Endothelial cell of umbilical vein (primary cell): ENCODE results near the gene ZNF821. TPM values are rescaled to one million over a fixed set of nuclear protein-coding genes. Genes with fewer than 3 reads are reported as not detected.

Source experiments
- Bru-seq: library from RNA; stranded (reverse); fragments of 400-500 nt; gene quantifications from one replicate; lab custom pipeline; 2021; lab: Mats Ljungman, UMichigan
- BruChase-seq, 2 experiments: library from RNA; stranded (reverse); fragments of 400-500 nt; gene quantifications; one replicate each; lab custom pipeline; 2021; lab: Mats Ljungman, UMichigan
- BruUV-seq: library from RNA; stranded (reverse); fragments of 400-500 nt; replicated peaks from 2 replicates; lab custom pipeline; 2021; lab: Mats Ljungman, UMichigan
- CTCF ChIA-PET: fragments of 300-600, 350-600 bp; sonication (Branson Sonifier 250); formaldehyde crosslinking; loops from one replicate; lab custom pipeline; 2021; ENCODE audit warnings: antibody characterized with exemption, inconsistent platforms; lab: Charles Lee
- POLR2A ChIA-PET: fragments of 300-600, 350-600 bp; sonication (Branson Sonifier 250); formaldehyde crosslinking; loops from one replicate; lab custom pipeline; 2021; ENCODE audit warnings: antibody characterized with exemption, inconsistent platforms; lab: Charles Lee
- DNase-seq: peaks from one replicate; pipeline ENCODE4 v3.0.0-alpha.2; 2011; ENCODE audit warnings: low read depth, low spot score
- FAIRE-seq: peaks from 2 replicates; lab custom pipeline; 2011; peaks lifted over from hg19 to GRCh38; lab: Jason Lieb, UNC
- H2AFZ ChIP-seq: 2 replicates; pipeline ENCODE4 v1.6.0; 2012; ENCODE audit warnings: low read depth, low read length, control low read depth, inconsistent platforms
- H3K27ac ChIP-seq: 2 replicates; pipeline ENCODE4 v1.5.1; 2011; ENCODE audit warnings: low read depth, mild to moderate bottlenecking, control low read depth, low read length, moderate library complexity; ENCODE audit not compliant: insufficient read depth
- H3K27me3 ChIP-seq, 2 experiments: 2 replicates each; pipeline versions ENCODE4 v1.6.0 to v1.6.1; 2011; ENCODE audit warnings: low read length in 2 of 2, mixed read lengths in 1 of 2; ENCODE audit not compliant: control insufficient read depth in 2 of 2, insufficient read depth in 2 of 2
- H3K36me3 ChIP-seq, 2 experiments: 2 replicates in 1 of 2; 3 replicates in 1 of 2; pipeline ENCODE4 v1.5.1; 2011; ENCODE audit warnings: low read length in 2 of 2, mild to moderate bottlenecking in 1 of 2, moderate library complexity in 1 of 2; ENCODE audit not compliant: control insufficient read depth in 2 of 2, insufficient read depth in 2 of 2; ENCODE audit errors: extremely low read depth in 1 of 2
- H3K4me1 ChIP-seq: 3 replicates; pipeline ENCODE4 v1.5.1; 2011; ENCODE audit warnings: mild to moderate bottlenecking, low read length; ENCODE audit not compliant: control insufficient read depth, insufficient read depth; ENCODE audit errors: extremely low read depth
- H3K4me2 ChIP-seq: 2 replicates; pipeline ENCODE4 v1.6.1; 2011; ENCODE audit warnings: low read length, control low read depth, mixed read lengths; ENCODE audit not compliant: insufficient read depth
- H3K4me3 ChIP-seq, 3 experiments: fragments of 200-600 bp in 1 of 3; sonication (generic), shearing (Covaris generic) in 1 of 3; replicated peaks in 1 of 3; 2 replicates each; pipeline ENCODE4 v1.5.1; 2011 to 2016; ENCODE audit warnings: control low read depth in 3 of 3, low read length in 3 of 3, mild to moderate bottlenecking in 2 of 3, inconsistent platforms in 1 of 3, low read depth in 1 of 3, moderate library complexity in 1 of 3; ENCODE audit not compliant: insufficient read depth in 1 of 3
- H3K79me2 ChIP-seq: 2 replicates; pipeline ENCODE4 v1.6.0; 2012; ENCODE audit warnings: low read length, inconsistent platforms; ENCODE audit not compliant: control insufficient read depth, insufficient read depth
- H3K9ac ChIP-seq: replicated peaks from 2 replicates; pipeline ENCODE3; 2011; ENCODE audit warnings: low read length, control low read depth; ENCODE audit not compliant: insufficient read depth; ENCODE audit errors: extremely low read depth
- H3K9me1 ChIP-seq: replicated peaks from 3 replicates; pipeline ENCODE4 v1.6.0; 2011; ENCODE audit warnings: mild to moderate bottlenecking, low read length; ENCODE audit not compliant: control insufficient read depth, insufficient read depth; ENCODE audit errors: extremely low read depth
- H3K9me3 ChIP-seq: replicated peaks from 2 replicates; pipeline ENCODE4 v1.5.1; 2012; ENCODE audit warnings: low read length, inconsistent platforms; ENCODE audit not compliant: control insufficient read depth, insufficient read depth
- H4K20me1 ChIP-seq: replicated peaks from 2 replicates; pipeline ENCODE3; 2011; ENCODE audit warnings: mild to moderate bottlenecking, low read length; ENCODE audit not compliant: control insufficient read depth, insufficient read depth; ENCODE audit errors: extremely low read depth
- CTCF ChIP-seq, 2 donors: IDR thresholded peaks; 1 replicate in 1 of 2; 2 replicates in 1 of 2; pipeline ENCODE4 v1.5.1; 2011; ENCODE audit warnings: low read length in 2 of 2, mild to moderate bottlenecking in 2 of 2, moderate library complexity in 2 of 2, control low read depth in 1 of 2, inconsistent platforms in 1 of 2, low read depth in 1 of 2; ENCODE audit not compliant: insufficient read depth in 1 of 2; ENCODE audit errors: extremely low read depth in 1 of 2
- EZH2 ChIP-seq: IDR thresholded peaks from 2 replicates; pipeline ENCODE4 v1.6.1; 2012; ENCODE audit warnings: borderline replicate concordance, low read depth, mild to moderate bottlenecking, moderate library complexity, low read length, inconsistent platforms; ENCODE audit not compliant: severe bottlenecking
- FOS ChIP-seq: IDR thresholded peaks from 2 replicates; pipeline ENCODE4 v1.6.1; 2011; ENCODE audit warnings: mild to moderate bottlenecking, low read length, moderate library complexity, borderline replicate concordance; ENCODE audit not compliant: insufficient read depth
- GATA2 ChIP-seq: IDR thresholded peaks from 2 replicates; pipeline ENCODE4 v1.7.0; 2011; ENCODE audit warnings: low read depth, mild to moderate bottlenecking, moderate library complexity, mixed read lengths, low read length; ENCODE audit not compliant: insufficient read length, insufficient read depth
- JUN ChIP-seq: IDR thresholded peaks from 2 replicates; pipeline ENCODE4 v1.6.1; 2011; ENCODE audit warnings: borderline replicate concordance, low read depth; ENCODE audit not compliant: insufficient read length, insufficient read depth
- MAX ChIP-seq: IDR thresholded peaks from 2 replicates; pipeline ENCODE4 v1.6.1; 2011; ENCODE audit not compliant: insufficient read depth, insufficient read length
- MYC ChIP-seq: IDR thresholded peaks from one replicate; pipeline ENCODE4 v1.6.1; 2011; ENCODE audit warnings: mild to moderate bottlenecking, low read depth, low read length
- POLR2A ChIP-seq: IDR thresholded peaks from 2 replicates; pipeline ENCODE4 v1.6.1; 2012; ENCODE audit warnings: low read depth, mild to moderate bottlenecking, control low read depth, low read length
- POLR2AphosphoS5 ChIP-seq: IDR thresholded peaks from 2 replicates; pipeline ENCODE4 v1.6.1; 2012; ENCODE audit warnings: low read depth, mild to moderate bottlenecking, control low read depth, low read length, moderate library complexity; ENCODE audit not compliant: insufficient read depth
- dilution Hi-C: fragments of 300-500 bp; cut with MboI; formaldehyde crosslinking; loops from one replicate; pipeline ENCODE4 v1.15.0; 2019; ENCODE audit warnings: low sequenced_read_pairs; ENCODE audit not compliant: extremely low pct_ligation_motif_present
- intact Hi-C: fragments of 100-400 bp; cut with micrococcal nuclease; formaldehyde crosslinking; loops from one replicate; pipeline ENCODE4 v1.10.0; 2022
- long read RNA-seq: library from polyadenylated mRNA; stranded (forward); transcript quantifications from one replicate; pipeline ENCODE4 v2.0.0, GENCODE V29; 2021
- polyA minus RNA-seq, 3 experiments: library from RNA; depleted of rRNA, polyadenylated mRNA; stranded (reverse); fragments of >200 nt; gene quantifications; 1 replicate in 1 of 3; 2 replicates in 2 of 3; pipeline ENCODE4 v1.2.3, GENCODE V29; 2011
- polyA plus RNA-seq, 4 experiments: library from polyadenylated mRNA; depleted of rRNA in 3 of 4; stranded (reverse) in 3 of 4; unstranded in 1 of 4; fragments of >200 nt; gene quantifications; 2 replicates each; pipeline versions ENCODE4 v1.2.1 to v1.2.3, GENCODE V29; 2011 to 2012; ENCODE audit warnings: missing spikeins in 1 of 4
- total RNA-seq: library from RNA; stranded (reverse); gene quantifications from 2 replicates; pipeline ENCODE4 v1.2.3, GENCODE V29; 2021

ZNF821 gene
- total RNA-seq (7.3 and 9.6 TPM in 2 replicates), polyA plus RNA-seq (8.0 and 8.1 TPM in 2 replicates), polyA minus RNA-seq (4.1 and 9.6 TPM in 2 replicates), Bru-seq, nascent RNA (percentile 55 among the genes with signal in this experiment), BruChase-seq, experiment 1, labeled RNA remaining after a 6-hour chase (percentile 57 among the genes with signal in this experiment), BruChase-seq, experiment 2, labeled RNA remaining after a 2-hour chase (percentile 60 among the genes with signal in this experiment)
- polyA plus RNA-seq (2011; cell fraction: cytosol; rRNA removed): 8.0 and 8.6 TPM in 2 replicates
- polyA plus RNA-seq (2011; cell fraction: nucleus; rRNA removed): 11.8 and 14.6 TPM in 2 replicates
- polyA plus RNA-seq (2012): 5.2 and 6.1 TPM in 2 replicates
- 1.9 TPM for polyA minus RNA-seq (2011; cell fraction: cytosol; rRNA and poly(A)+ RNA removed)
- 4.4 and 8.3 TPM in 2 replicates for polyA minus RNA-seq (2011; cell fraction: nucleus; rRNA and poly(A)+ RNA removed)
- long read RNA-seq, partial matches to known transcripts: 0 of 24 reads
- long read RNA-seq, other reads (novel, unspliced or antisense): 20 of 24 reads

GRCh38 chr16:71883849-71884638 is at the start of gene ZNF821:
TSS of gene ZNF821 (minus strand) at chr16:71884182. CDS start at chr16:71879946, 4,236 bp downstream.
- Histone ChIP-seq H3K4me1 (peaks cover 24% of the 10 kb centered on the region), H3K4me2 (peak within 1 kb of the TSS; percentile 99), H2AFZ (peak within 1 kb of the TSS; percentile 100), H3K79me2 (no peaks in the 10 kb centered on the region), H3K27me3 (no peaks in the 10 kb centered on the region), H3K9me1 (no peaks in the 10 kb centered on the region), H3K27ac (peak within 1 kb of the TSS; percentile 62), H3K36me3 (peaks cover 0 to 1% of the 10 kb centered on the region in 2 experiments), H3K4me3 (peak within 1 kb of the TSS; percentile 45 to 97 (median 90)), H4K20me1 (no peaks in the 10 kb centered on the region), H3K9ac (peak within 1 kb of the TSS; percentile 68), H3K9me3 (no peaks in the 10 kb centered on the region)
- ChIA-PET CTCF (interaction anchor here (0.7 to 6.4 kb wide), 22 partner anchors 8 to 89 kb away, joined by 3 to 212 read pairs (median 5); partner anchors contain the start of gene IST1), POLR2A (interaction anchor here (0.7 kb wide), 1 partner anchor 9 kb away, joined by 4 read pairs; no protein-coding TSS in a partner anchor)
- DNase-seq: peak; percentile 72
- FAIRE-seq: no peak
- TF ChIP-seq MAX (no peak), JUN (no peak), EZH2 (no peak), FOS (no peak), GATA2 (no peak), POLR2AphosphoS5 (peak; percentile 58), MYC (no peak), CTCF (IDR thresholded peaks at IDR 0.05; ENCODE audit: extremely low read depth in 1 of 2, insufficient read depth in 1 of 2, low read depth in 1 of 2, low read length in 2 of 2) (peak; percentile 28 to 58), POLR2A (peak; percentile 56)
- no TSS peak for BruUV-seq
- intact Hi-C loops (loop anchor here (1.0 to 5.0 kb wide), 7 partner anchors 11 to 215 kb away; partner anchors contain the start of genes AP1G1, IST1 and PHLPP2), dilution Hi-C loops (no loop called here)
